CD1c-positive myeloid dendritic cell (primary cell): Measurements from ENCODE around the gene EPOP.
"Not testable (repeated sequence)": the region's sequence is repeated elsewhere in the genome, so short reads cannot be mapped to it uniquely, and the experiment has no call there.

Experiments
- DNase-seq: peaks from one replicate; pipeline ENCODE4 v3.0.0-alpha.2; 2016; ENCODE audit errors: extremely low spot score

EPOP gene

DNA sequence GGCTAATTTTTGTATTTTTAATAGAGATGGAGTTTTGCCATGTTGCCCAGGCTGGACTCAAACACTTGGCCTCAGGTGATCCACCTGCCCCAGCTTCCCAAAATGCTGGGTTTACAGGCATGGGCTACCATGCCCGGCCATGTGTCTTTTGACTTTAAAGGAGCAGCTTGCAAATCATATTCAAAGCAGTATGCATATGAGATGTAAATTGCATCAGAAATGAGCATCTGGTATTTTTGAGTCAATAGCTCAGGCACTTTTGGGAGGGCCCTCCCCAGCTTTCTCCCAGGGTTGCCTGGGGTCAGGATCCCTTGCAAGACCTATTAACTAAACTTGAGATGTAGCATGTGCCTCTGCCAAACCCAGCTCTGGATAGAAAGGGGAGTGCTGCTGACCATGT lies 21.5 kb downstream of the EPOP start:
- no peak for DNase-seq

DNA sequence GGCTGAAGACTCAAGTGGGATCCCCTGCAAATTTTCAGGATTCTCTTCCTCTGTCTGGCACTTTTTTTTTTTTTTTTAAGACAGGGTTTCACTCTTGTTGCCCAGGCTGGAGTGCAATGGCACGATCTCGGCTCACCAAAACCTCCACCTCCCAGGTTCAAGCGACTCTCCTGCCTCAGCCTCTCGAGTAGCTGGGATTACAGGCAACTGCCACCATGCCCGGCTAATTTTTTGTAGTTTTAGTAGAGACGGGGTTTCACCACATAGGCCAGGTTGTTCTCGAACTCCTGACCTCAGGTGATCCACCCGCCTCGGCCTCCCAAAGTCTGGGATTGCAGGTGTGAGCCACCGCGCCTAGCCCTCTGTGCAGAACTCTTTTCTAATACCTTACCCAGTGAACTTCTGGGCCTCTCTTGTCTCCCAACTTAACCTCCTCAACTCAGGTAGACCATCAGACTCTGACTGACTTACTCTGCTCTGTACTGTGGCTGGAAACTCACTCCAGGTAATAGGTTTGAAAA lies 24.0 kb downstream of the EPOP start:
- DNase-seq: not testable (repeated sequence)

DNA sequence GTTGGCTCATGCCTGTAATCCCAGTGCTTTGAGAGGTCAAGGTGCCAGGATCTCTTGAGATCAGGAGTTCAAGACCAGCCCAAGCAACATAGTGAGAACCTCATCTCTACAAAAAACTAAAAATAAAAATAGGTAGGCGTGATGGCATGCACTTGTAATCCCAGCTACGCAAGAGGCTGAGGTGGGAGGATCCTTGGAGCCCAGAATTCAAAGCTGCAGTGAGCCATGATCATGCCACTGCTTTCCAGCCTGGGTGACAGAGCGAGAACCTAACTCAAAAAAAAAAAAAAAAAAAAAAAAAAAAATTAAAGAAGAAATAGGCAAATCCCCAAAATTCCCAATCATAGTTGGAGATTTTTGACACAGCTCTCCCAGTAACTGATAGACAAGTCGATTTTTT lies 36.8 kb downstream of the EPOP start:
- no peak for DNase-seq

DNA sequence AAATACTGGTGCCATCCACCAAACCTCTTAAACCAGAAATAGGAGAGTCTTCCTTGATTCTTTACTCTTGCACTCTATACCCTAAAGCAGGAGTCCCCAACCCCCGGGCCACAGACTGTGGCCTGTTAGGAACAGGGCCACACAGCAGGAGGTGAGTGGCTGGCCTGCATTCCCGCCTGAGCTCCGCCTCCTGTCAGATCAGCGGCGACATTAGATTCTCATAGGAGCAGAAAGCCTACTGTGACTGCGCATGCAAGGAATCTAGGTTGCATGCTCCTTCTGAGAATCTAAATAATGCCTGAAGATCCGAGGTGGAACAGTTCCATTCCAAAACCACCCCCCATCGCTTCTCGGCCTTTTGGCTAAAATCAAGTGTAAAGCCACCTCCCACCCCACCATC lies 38.7 kb downstream of the EPOP start:
- DNase-seq: no peak

DNA sequence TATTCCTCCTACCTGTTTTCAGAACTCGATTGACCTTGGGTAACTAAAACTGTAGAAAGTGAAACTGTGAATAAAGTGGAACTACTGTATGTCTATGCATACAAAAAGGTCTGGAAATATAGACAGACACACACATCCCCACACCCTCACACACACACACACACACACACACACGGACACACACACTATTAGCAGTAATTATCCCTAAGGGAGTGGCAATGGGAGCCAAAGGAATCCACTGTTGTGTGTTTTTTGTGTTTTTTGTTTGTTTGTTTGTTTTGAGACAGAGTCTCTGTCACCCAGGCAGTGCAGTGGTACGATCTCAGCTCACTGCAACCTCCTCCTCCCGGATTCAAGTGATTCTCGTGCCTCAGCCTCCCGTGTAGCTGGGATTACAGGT lies 42.4 kb downstream of the EPOP start:
- no peak for DNase-seq

DNA sequence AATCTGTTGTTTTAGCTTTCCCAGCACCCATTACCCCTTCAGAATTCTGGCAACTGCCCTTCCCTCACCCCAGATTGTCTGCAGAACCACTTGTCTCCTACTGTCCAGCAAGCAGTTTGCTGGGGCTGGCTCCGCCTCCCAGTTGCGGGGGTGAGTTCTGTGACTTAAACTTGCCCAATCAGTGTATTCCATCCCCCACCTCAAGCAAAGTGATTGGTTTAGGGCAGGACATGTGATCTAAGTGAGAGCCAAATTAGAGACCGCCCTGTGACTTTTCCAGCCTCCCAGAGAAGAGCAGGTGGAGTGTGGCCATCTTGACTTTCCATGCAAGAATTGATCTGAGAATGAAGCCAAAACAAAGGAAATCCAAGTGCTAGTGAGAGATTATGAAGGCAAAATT lies 46.3 kb downstream of the EPOP start:
- DNase-seq: no peak

DNA sequence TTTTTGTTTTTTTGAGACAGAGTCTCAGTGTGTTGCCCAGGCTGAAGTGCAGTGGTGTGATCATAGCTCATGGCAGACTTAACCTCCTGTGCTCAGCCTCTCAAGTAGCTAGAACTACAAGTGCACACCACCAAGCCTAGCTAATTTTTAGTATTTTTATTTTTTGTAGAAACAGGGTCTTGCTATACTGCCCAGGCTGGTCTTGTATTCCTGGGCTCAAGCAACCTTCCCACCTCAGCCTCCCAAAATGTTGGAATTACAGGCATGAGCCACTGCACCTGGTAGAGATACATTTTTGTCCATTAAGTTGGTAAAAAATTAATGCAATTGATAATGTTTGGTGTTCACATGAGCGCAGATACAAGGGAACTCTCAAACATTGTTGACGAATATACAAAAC lies 46.8 kb downstream of the EPOP start:
- DNase-seq: no peak

DNA sequence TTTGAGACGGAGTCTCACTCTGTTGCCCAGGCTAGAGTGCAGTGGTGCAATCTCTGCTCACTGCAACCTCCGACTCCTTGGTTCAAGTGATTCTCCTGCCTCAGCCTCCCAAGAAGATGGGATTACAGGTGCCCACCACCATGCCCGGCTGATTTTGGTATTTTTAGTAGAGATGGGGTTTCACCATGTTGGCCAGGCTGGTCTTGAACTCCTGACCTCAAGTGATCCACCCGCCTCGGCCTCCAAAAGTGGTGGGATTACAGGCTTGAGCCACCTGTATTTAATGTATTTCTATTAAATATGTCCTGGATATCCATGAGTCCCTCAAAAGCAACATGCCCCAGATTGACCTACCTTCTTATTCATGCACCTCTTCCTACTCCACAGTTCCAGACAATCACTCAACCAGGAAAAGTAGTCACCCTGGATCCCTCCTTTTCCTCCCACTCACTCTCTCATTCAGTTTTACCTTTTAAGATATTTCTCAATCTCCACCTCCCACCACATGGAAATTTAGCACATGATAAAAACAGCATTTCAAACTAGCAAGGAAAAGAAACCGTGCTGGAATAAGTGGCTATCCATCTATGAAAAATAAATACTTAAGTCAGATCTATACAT lies 48.0 kb downstream of the EPOP start:
- not testable (repeated sequence) for DNase-seq

DNA sequence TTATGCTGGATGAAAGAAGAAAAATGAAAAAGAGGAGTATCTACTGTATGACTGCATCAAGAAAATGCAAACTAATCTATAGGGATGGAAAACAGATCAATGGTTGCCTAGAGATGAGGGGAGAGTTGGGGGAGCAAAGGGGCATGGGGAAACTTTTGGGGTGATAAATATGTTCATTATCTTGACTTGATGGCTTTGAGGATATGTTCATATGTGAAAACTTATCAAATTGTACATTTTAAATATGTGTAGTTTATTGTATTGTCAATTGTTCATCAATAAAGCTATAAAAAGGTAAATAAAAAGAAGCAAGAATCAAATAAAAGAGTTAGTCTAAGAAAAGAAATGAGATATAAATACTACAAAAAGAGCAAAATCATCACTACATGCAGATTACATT lies 49.3 kb downstream of the EPOP start:
- DNase-seq: no peak

DNA sequence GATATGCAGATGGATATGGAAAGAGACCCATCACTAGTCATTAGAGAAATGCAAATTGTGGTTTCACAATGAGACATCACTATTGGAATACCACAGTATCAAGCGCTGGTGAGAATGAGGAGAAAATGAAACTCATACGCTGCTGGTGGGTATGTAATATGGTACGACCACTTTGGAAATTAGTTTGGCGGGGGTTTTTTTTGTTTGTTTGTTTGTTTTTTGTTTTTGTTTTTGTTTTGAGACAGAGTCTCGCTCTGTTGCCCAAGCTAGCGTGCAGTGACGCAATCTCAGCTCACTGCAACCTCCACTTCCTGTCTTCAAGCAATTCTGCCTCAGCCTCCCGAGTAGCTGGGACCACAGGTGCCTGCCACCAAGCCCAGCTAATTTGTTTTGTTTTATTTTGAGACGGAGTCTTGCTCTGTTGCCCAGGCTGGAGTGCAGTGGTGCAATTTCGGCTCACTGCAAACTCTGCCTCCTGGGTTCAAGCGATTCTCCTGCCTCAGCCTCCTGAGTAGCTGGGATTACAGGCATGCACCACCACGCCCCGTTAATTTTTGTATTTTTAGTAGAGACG lies 49.9 kb downstream of the EPOP start:
- DNase-seq: peak; percentile 28
